Upper lobe of right lung (tissue), 1 donor: ENCODE results near the gene CDC34. TPM values are rescaled to one million over a fixed set of nuclear protein-coding genes. Genes with fewer than 3 reads are reported as not detected.
A peak's percentile ranks its signal among the peaks of the same experiment; 100 is the strongest.

ENCODE experiments used
- ATAC-seq: fragments of 200-7000 bp; cut with Tn5 transposase; one replicate; pipeline ENCODE4 v1.9.1; 2020; ENCODE audit warnings: mild to moderate bottlenecking, moderate library complexity
- DNase-seq: peaks from one replicate; pipeline ENCODE4 v3.0.0-alpha.2; 2020
- H3K27ac ChIP-seq: fragments of 200-600 bp; one replicate; pipeline ENCODE4 v1.8.0; 2022
- H3K27me3 ChIP-seq: fragments of 200-600 bp; one replicate; pipeline ENCODE4 v1.8.0; 2022; ENCODE audit warnings: mild to moderate bottlenecking
- H3K36me3 ChIP-seq: fragments of 200-600 bp; one replicate; pipeline ENCODE4 v1.8.0; 2022
- H3K4me1 ChIP-seq: fragments of 200-600 bp; one replicate; pipeline ENCODE4 v1.8.0; 2022
- H3K4me3 ChIP-seq: fragments of 200-600 bp; one replicate; pipeline ENCODE4 v1.8.0; 2022; ENCODE audit warnings: mild to moderate bottlenecking
- H3K9me3 ChIP-seq: fragments of 200-600 bp; one replicate; pipeline ENCODE4 v1.8.0; 2022
- CTCF ChIP-seq: fragments of 200-600 bp; IDR thresholded peaks from one replicate; pipeline ENCODE4 v1.8.0; 2022; ENCODE audit warnings: antibody characterized with exemption
- intact Hi-C: fragments of 100-400 bp; cut with DNase I; formaldehyde crosslinking; loops from one replicate; pipeline ENCODE4 v1.11.0; 2022
- total RNA-seq: library from RNA; stranded (reverse); fragmentation: NEBNext Ultra II Directional; extraction: Animal tissue kit (Norgen Biotek cat#: 25700); gene quantifications from one replicate; pipeline ENCODE4 v1.2.1, GENCODE V29; 2021
- donor health status: DM: no; HTN: yes; CAD: no; lungs with severe emphysema.

The CDC34 gene
- total RNA-seq, 1 donor from 2014 or later, result 40.9 TPM

GRCh38 chr19:579111-579841 lies 47.7 kb downstream of the CDC34 start:
- peaks cover 30% of the 10 kb centered on the region for H3K4me1 ChIP-seq
- intact Hi-C loops, result no loop called here
- DNase-seq, result no peak
- H3K9me3 ChIP-seq, result no peaks in the 10 kb centered on the region
- H3K36me3 ChIP-seq, result peaks cover 37% of the 10 kb centered on the region
- H3K4me3 ChIP-seq, result no peak overlapping the region
- H3K27me3 ChIP-seq, result no peaks in the 10 kb centered on the region
- no peak for ATAC-seq
- no peak for TF ChIP-seq CTCF
- H3K27ac ChIP-seq, result no peak overlapping the region

DNA sequence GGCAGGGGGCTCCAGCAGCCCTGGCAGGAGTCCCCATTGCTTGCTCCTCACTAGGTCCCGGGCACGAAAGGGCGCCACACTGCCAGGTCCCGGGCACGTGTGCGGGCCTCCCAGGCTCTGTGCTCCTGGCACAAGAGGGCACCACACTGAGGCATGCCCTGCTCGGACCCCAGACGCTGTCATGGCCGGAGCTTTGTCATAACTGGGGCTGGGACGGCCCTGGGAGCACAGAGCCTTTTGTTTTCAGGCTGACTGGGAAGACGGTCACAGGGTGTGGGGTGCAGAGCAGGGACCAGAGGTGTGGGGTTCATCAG lies 48.2 kb downstream of the CDC34 start:
- Histone ChIP-seq H3K27ac (no peak overlapping the region), H3K9me3 (no peaks in the 10 kb centered on the region), H3K27me3 (no peaks in the 10 kb centered on the region), H3K36me3 (peaks cover 37% of the 10 kb centered on the region), H3K4me3 (no peak overlapping the region), H3K4me1 (peaks cover 25% of the 10 kb centered on the region)
- DNase-seq, result no peak
- TF ChIP-seq CTCF, result no peak
- intact Hi-C loops, result loop anchor here (5.0 kb wide), 1 partner anchor 153 kb away; no protein-coding TSS in a partner anchor
- ATAC-seq, result no peak

DNA sequence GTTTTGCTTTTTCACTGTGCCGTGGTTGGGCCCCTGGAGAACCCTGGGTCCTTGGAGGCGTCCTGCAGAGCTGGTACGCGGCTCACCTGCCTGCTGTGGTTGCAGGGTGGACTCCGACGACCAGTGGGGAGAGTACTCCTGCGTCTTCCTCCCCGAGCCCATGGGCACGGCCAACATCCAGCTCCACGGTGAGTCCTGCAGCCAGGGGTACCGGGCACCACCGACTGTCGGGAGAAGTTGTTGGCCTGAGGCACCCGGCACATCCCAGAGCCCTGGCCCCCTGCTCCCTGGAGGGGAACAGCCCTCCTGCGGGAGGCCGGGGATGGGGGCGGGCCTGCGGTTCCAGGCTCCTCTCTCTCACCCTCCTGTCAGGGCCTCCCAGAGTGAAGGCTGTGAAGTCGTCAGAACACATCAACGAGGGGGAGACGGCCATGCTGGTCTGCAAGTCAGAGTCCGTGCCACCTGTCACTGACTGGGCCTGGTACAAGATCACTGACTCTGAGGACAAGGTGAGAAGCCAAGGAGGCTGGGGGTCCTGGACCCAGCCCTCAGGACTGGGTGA lies 48.8 kb downstream of the CDC34 start:
- Histone ChIP-seq H3K36me3 (peaks cover 37% of the 10 kb centered on the region), H3K9me3 (no peaks in the 10 kb centered on the region), H3K27ac (no peak overlapping the region), H3K27me3 (no peaks in the 10 kb centered on the region), H3K4me3 (no peak overlapping the region), H3K4me1 (peaks cover 20% of the 10 kb centered on the region)
- ATAC-seq, result no peak
- no peak for DNase-seq
- TF ChIP-seq CTCF, result no peak
- intact Hi-C loops, result loop anchor here (5.0 kb wide), 1 partner anchor 152 kb away; no protein-coding TSS in a partner anchor

DNA sequence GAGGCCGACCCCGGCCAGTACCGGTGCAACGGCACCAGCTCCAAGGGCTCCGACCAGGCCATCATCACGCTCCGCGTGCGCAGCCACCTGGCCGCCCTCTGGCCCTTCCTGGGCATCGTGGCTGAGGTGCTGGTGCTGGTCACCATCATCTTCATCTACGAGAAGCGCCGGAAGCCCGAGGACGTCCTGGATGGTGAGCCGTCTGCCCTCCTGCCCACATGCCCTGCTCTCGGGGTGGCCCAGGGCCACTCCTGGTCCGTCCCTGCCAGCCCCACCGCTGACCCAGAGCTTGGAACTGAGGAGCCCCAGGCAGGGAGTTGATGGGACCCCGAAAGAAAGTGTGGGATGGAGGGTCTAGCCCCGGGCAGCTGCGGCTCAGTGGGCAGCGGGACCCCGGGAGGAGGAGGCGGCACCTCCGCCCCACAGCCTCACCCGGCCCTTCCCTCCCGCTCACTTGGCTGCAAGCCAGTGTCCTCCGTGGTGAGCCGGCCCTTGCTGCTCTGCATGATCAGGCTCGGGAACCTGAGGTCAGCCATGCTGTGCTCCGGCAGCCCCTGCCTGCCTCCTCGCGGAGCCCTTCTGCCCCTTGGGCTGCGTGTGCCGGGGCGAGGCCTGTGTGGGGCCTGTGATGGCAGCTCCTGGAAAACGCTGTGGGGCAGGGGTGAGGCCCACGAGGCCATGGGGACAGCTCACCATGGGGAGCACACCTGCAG lies 50.0 kb downstream of the CDC34 start:
- H3K27me3 ChIP-seq, result no peaks in the 10 kb centered on the region
- peaks cover 8% of the 10 kb centered on the region for H3K4me1 ChIP-seq
- no peak overlapping the region for H3K27ac ChIP-seq
- no peaks in the 10 kb centered on the region for H3K9me3 ChIP-seq
- ATAC-seq (no peak), DNase-seq (no peak)
- no peak overlapping the region for H3K4me3 ChIP-seq
- H3K36me3 ChIP-seq, result peaks cover 37% of the 10 kb centered on the region
- intact Hi-C loops, result loop anchor here (5.0 kb wide), 1 partner anchor 151 kb away; no protein-coding TSS in a partner anchor
- no peak for TF ChIP-seq CTCF

- peaks cover 2% of the 10 kb centered on the region for H3K4me1 ChIP-seq
- H3K9me3 ChIP-seq, result no peaks in the 10 kb centered on the region
- H3K36me3 ChIP-seq, result peaks cover 37% of the 10 kb centered on the region
- H3K4me3 ChIP-seq, result no peak overlapping the region
- TF ChIP-seq CTCF, result no peak
- H3K27me3 ChIP-seq, result peaks cover 1% of the 10 kb centered on the region
- intact Hi-C loops, result loop anchor here (5.0 kb wide), 1 partner anchor 150 kb away; no protein-coding TSS in a partner anchor
- peak; percentile 26 for ATAC-seq
- H3K27ac ChIP-seq, result no peak overlapping the region
- DNase-seq, result no peak
Measured at GRCh38 chr19:582497-583197, 51.1 kb downstream of the CDC34 start.
